Activated CD4-positive, alpha-beta memory T cell treated with anti-CD3 and anti-CD28 coated beads, Interleukin-2, amount 10 ng/mL, durations not matched to agents 7 days and 5 days (primary cell): ENCODE results near the gene BICDL2. TPM values are rescaled to one million over a fixed set of nuclear protein-coding genes. Genes with fewer than 3 reads are reported as not detected.

Experiments used
- CTCF ChIA-PET: fragments of 350-600 bp; sonication (Branson Sonifier 250); formaldehyde crosslinking; loops from one replicate; lab custom pipeline; 2021; ENCODE audit warnings: antibody characterized with exemption, inconsistent platforms; lab: Charles Lee
- POLR2A ChIA-PET: fragments of 350-600 bp; sonication (Branson Sonifier 250); formaldehyde crosslinking; loops from one replicate; lab custom pipeline; 2021; ENCODE audit warnings: antibody characterized with exemption; lab: Charles Lee
- DNase-seq: peaks from one replicate; pipeline ENCODE4 v3.0.0-alpha.2; 2020
- H3K27ac Mint-ChIP-seq: one replicate; pipeline ENCODE4 v1.8.0; 2021; ENCODE audit warnings: mild to moderate bottlenecking, mixed read lengths
- H3K27me3 Mint-ChIP-seq: one replicate; pipeline ENCODE4 v1.8.0; 2021; ENCODE audit warnings: mixed read lengths
- H3K36me3 Mint-ChIP-seq: one replicate; pipeline ENCODE4 v1.8.0; 2021; ENCODE audit warnings: low read depth, mixed read lengths
- H3K4me1 Mint-ChIP-seq: one replicate; pipeline ENCODE4 v1.8.0; 2021; ENCODE audit warnings: mixed read lengths
- H3K4me3 Mint-ChIP-seq: one replicate; pipeline ENCODE4 v1.8.0; 2021; ENCODE audit warnings: mild to moderate bottlenecking, mixed read lengths
- H3K9me3 Mint-ChIP-seq: one replicate; pipeline ENCODE4 v1.8.0; 2021; ENCODE audit warnings: mixed read lengths
- total RNA-seq, 2 experiments: library from RNA; stranded (reverse); gene quantifications; one replicate each; pipeline ENCODE4 v1.2.3, GENCODE V29; 2021

BICDL2 gene
- total RNA-seq, 2 experiments from 2014 or later = 1.4 to 1.9 TPM

DNA sequence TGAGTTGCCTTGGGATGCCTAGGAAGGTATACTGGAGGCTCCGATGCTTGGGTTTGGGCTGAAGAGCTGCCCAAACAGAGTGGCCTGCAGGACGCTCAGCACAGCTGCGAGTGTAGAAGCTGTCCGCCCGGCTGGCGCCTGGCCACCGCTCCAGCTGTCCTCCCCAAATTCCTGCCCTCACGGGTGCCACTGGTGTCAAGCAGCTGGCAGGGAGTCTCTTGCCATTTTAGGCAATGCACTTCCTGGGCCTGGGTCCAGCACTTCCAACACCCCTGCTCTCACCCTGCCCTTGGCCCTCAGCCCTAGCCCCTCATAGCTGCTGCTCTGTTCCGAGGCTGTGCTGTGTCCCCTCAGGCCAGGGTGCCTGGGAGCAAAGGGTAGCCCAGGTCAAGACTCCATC lies 51.3 kb downstream of the BICDL2 start:
- no peak overlapping the region for H3K27ac Mint-ChIP-seq
- CTCF ChIA-PET = no interaction called here
- POLR2A ChIA-PET = no interaction called here
- peaks cover 2% of the 10 kb centered on the region for H3K36me3 Mint-ChIP-seq
- peaks cover 9% of the 10 kb centered on the region for H3K27me3 Mint-ChIP-seq
- peaks cover 23% of the 10 kb centered on the region for H3K4me1 Mint-ChIP-seq
- no peaks in the 10 kb centered on the region for H3K9me3 Mint-ChIP-seq
- DNase-seq = no peak
- H3K4me3 Mint-ChIP-seq = no peak overlapping the region

DNA sequence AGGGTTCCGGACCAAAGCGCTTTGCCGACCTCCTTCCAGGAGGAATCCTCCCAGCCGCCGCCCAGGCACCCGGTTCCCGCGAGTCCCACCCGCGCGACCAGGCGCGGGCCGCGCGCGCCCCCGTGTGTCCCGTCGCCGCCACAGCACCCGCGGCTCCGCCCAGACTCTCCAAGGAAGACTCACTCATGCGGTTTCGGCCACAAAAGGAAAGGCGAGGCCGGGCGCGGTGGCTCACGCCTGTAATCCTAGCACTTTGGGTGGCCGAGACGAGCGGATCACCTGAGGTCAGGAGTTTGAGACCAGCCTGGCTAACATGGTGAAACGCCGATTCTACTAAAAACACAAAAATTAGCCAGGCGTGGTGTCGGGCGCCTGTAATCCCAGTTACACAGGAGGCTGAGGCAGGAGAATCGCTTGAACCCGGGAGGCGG lies 53.0 kb downstream of the BICDL2 start:
- ChIA-PET CTCF (interaction anchor here (0.9 to 2.7 kb wide), 5 partner anchors 11 to 48 kb away, joined by 3 to 11 read pairs (median 4); no protein-coding TSS in a partner anchor), POLR2A (no interaction called here)
- no peaks in the 10 kb centered on the region for H3K9me3 Mint-ChIP-seq
- H3K36me3 Mint-ChIP-seq = peaks cover 4% of the 10 kb centered on the region
- H3K4me1 Mint-ChIP-seq = peaks cover 27% of the 10 kb centered on the region
- peaks cover 6% of the 10 kb centered on the region for H3K27me3 Mint-ChIP-seq
- no peak overlapping the region for H3K4me3 Mint-ChIP-seq
- peak; percentile 81 for DNase-seq
- no peak overlapping the region for H3K27ac Mint-ChIP-seq

DNA sequence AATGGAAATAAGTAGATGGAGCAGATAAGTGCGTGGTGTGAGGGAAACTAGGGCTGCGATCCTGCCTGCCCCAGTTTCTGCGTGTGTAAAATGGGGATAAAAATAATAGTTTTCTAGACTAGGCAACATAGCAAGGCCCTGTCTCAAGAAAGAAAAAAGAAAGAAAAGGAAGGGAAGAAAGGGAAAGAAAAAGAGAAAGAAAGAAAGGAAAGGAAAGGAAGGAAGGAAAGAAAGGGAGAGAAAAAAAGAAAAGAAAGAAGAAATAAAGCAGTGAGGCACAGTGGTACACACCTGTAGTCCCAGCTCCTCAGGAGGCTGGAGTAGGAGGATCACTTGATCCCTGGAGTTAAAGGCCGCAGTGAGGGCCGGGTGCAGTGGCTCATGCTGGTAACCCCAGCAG lies 54.3 kb downstream of the BICDL2 start:
- no peak for DNase-seq
- Mint-ChIP-seq H3K4me3 (no peak overlapping the region), H3K27ac (no peak overlapping the region), H3K4me1 (peaks cover 35% of the 10 kb centered on the region), H3K9me3 (no peaks in the 10 kb centered on the region), H3K36me3 (peaks cover 12% of the 10 kb centered on the region), H3K27me3 (peaks cover 4% of the 10 kb centered on the region)
- CTCF ChIA-PET = interaction anchor here (0.7 to 2.7 kb wide), 8 partner anchors 10 to 74 kb away, joined by 3 to 11 read pairs (median 3); no protein-coding TSS in a partner anchor
- POLR2A ChIA-PET = interaction anchor here (0.7 to 3.4 kb wide), 4 partner anchors 12 to 99 kb away, joined by 3 to 29 read pairs (median 4); partner anchors contain the start of genes FLYWCH2 and KREMEN2

DNA sequence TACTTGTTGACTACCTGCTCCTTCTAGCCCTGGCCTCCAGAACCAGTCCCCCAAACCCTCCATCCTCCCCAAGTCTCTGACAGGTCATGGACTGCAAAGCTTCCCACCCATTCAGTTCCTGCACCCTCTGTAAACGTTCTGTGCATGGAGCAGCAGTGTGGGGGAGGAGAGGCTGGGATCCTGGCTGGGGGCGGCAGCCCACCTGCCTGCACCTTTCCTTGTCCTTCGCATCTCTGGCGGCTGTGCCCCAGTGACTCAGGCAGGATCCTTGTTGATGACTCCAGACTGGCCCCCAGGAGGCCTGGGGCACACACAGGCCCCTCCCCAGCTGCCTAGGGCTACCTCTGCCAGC lies 54.9 kb downstream of the BICDL2 start:
- peak overlapping the region; percentile 64 for H3K4me3 Mint-ChIP-seq
- peak overlapping the region; percentile 17 for H3K27ac Mint-ChIP-seq
- H3K4me1 Mint-ChIP-seq = peaks cover 40% of the 10 kb centered on the region
- H3K27me3 Mint-ChIP-seq = peaks cover 4% of the 10 kb centered on the region
- ChIA-PET CTCF (interaction anchor here (1.5 to 4.7 kb wide), 3 partner anchors 10 to 46 kb away, joined by 3 to 31 read pairs (median 3); partner anchors contain the start of gene PAQR4), POLR2A (interaction anchor here (1.2 to 4.7 kb wide), 7 partner anchors 11 to 99 kb away, joined by 3 to 107 read pairs (median 7); partner anchors contain the start of genes FLYWCH2, KREMEN2 and PAQR4)
- peaks cover 16% of the 10 kb centered on the region for H3K36me3 Mint-ChIP-seq
- no peak for DNase-seq
- no peaks in the 10 kb centered on the region for H3K9me3 Mint-ChIP-seq

DNA sequence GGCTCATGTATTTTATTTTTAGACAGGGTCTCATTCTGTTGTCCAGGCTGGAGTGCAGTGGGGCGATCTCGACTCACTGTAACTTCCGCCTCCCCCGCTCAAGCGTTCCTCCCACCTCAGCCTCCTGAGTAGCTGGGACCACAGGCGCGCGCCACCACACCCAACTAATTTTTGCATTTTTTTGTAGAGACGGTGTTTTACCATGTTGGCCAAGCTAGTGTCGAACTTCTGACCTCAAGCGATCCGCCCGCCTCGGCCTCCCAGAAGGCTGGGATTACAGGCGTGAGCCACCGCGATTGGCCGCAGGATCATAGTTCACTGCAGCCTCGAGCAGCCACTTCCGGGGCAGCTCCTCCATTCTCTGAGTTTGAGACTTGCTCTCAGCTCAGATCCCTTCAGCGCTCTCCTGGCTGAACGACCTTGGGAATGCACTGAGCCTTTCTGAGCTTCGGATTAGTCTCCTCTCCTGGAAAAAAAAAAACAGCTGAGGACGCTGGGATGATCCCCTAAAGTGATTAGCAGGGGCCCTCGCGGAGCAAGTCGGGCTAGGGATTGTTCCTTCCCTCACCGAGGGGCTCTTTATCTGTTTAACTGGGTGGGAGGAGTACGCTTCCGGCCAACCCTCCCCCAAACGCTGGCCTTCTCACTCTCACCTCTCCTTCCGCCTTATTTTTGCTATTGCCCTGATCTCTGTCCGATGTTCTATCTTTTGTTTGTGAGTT lies 55.4 kb downstream of the BICDL2 start:
- POLR2A ChIA-PET = interaction anchor here (0.6 to 4.7 kb wide), 25 partner anchors 10 to 204 kb away, joined by 3 to 107 read pairs (median 5); partner anchors contain the start of genes FLYWCH2, HCFC1R1, IL32 and KREMEN2
- DNase-seq = no peak
- peak overlapping the region; percentile 88 for H3K4me3 Mint-ChIP-seq

DNA sequence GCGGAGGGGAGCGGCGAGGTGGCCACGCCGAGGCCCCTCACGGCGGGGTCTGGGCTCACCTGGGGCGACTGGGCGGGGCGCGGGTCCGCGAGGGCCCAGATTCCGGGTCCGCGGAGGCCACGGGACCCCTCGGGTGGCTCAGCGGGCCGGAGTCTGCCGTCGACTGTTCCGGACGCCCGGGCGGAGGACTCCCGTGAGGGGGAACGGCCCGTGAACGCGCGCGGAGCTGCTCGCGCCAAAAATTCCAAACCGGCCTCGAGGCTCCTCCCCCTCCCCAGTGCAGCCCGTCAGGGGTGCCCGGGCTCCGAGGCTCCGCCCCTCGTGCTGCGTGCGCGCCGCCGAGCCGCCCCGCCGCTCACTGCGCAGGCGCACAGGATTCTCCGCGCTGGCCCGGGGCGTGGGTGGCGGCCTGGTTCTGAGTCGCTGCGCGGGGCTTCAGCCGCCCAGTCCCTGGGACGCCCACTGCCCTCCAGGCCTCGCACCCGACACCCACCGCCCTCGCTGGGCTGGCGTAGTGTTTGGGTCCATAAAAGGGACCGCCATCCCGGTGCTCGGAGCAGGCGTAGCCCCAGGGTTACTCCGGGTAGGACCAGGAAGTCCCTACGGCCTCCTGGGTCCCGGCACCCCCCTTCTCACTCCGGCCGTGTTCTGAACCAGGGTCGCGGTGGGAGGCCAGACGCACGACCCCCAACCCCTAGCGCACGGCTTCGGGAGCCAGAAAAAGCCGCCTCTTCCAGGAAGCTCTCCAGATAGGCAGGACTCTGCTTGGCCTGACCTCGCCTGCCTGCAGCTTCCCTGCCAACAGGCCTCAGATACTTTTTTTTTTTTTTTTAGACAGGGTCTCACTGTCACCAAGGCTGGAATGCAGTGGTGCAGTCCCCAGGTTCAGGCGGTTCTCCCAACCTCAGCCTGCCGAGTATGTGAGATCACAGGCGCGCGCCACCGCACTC lies 56.2 kb downstream of the BICDL2 start, which contains the start of gene PKMYT1:
TSS of gene PKMYT1 (minus strand) at position 220 of the 950 bp plus-strand sequence. CDS start 789 bp downstream, outside the sequence.
- Mint-ChIP-seq H3K27ac (peak within 1 kb of the TSS; percentile 80), H3K36me3 (peaks cover 25% of the 10 kb centered on the region), H3K9me3 (no peaks in the 10 kb centered on the region), H3K4me1 (peaks cover 41% of the 10 kb centered on the region), H3K27me3 (peaks cover 2% of the 10 kb centered on the region), H3K4me3 (peak within 1 kb of the TSS; percentile 88)
- POLR2A ChIA-PET = interaction anchor here (0.6 to 4.7 kb wide), 32 partner anchors 8 to 421 kb away, joined by 3 to 107 read pairs (median 4); partner anchors contain the start of genes FLYWCH2, HCFC1R1, IL32 and KREMEN2
- CTCF ChIA-PET = interaction anchor here (0.6 to 4.7 kb wide), 10 partner anchors 8 to 141 kb away, joined by 3 to 31 read pairs (median 4); partner anchors contain the start of genes FLYWCH2 and PAQR4
- peak; percentile 95 for DNase-seq

More for the DNA sequence above, 55.4 kb downstream of the BICDL2 start:
- Mint-ChIP-seq H3K36me3 (peaks cover 18% of the 10 kb centered on the region), H3K27ac (peak overlapping the region; percentile 76), H3K4me1 (peaks cover 41% of the 10 kb centered on the region), H3K9me3 (no peaks in the 10 kb centered on the region), H3K27me3 (peaks cover 3% of the 10 kb centered on the region)
- CTCF ChIA-PET = interaction anchor here (1.5 to 4.7 kb wide), 4 partner anchors 12 to 51 kb away, joined by 3 to 31 read pairs (median 8); partner anchors contain the start of gene PAQR4

DNA sequence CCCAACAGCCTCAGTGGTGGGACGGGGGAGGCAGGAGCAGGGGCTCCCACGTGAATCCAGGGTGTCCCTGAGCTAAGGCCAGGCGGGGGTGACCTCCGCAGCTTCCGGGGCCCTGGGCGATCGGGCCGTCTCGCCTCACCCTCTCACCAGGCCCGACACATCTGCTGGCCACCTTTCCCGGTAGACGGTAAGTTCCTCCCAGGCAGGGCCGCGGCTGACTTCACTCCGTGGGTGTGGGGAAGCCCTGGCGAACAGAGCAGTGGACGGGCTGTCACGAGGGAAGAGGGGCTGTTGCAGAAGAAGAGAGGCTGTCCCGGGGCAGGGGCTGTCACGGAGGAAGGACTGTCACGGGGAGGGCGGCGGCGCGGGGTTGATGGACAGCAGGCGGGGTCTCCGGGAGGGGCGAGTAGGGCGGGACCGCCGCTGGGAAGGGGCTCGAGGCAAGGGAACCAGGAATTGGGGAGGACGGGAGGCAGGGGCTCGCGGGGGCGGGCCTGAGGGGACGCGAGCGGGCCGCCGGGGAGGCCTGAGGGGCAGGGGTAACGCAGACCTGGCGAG lies 57.0 kb downstream of the BICDL2 start:
- H3K27ac Mint-ChIP-seq = peak overlapping the region; percentile 80
- ChIA-PET POLR2A (interaction anchor here (0.6 to 4.7 kb wide), 23 partner anchors 9 to 421 kb away, joined by 3 to 107 read pairs (median 6); partner anchors contain the start of genes HCFC1R1, IL32, KREMEN2 and PAQR4), CTCF (interaction anchor here (0.6 to 4.7 kb wide), 6 partner anchors 10 to 140 kb away, joined by 3 to 31 read pairs (median 6); partner anchors contain the start of genes FLYWCH2 and PAQR4)
- H3K27me3 Mint-ChIP-seq = peaks cover 2% of the 10 kb centered on the region
- H3K4me3 Mint-ChIP-seq = peak overlapping the region; percentile 88
- H3K9me3 Mint-ChIP-seq = no peaks in the 10 kb centered on the region
- peaks cover 41% of the 10 kb centered on the region for H3K4me1 Mint-ChIP-seq
- H3K36me3 Mint-ChIP-seq = peaks cover 25% of the 10 kb centered on the region
- DNase-seq = peak; percentile 46

Other genes starting within 250 kb of the BICDL2 start
- gene PRSS33, start 249.4 kb downstream of the BICDL2 start, total RNA-seq = not detected
- not detected for gene PRSS41, start 238.5 kb downstream of the BICDL2 start, total RNA-seq
- gene PRSS21, start 219.7 kb downstream of the BICDL2 start, total RNA-seq = 1 to 10 TPM; 3.0 to 4.0 TPM
- gene ZG16B, start 206.6 kb downstream of the BICDL2 start, total RNA-seq = 1 to 10 TPM; 8.8 to 9.8 TPM
- gene PRSS22, start 178.8 kb downstream of the BICDL2 start, total RNA-seq = not detected
- gene FLYWCH2, start 153.7 kb downstream of the BICDL2 start, total RNA-seq = 10 to 100 TPM; 19.4 to 20.5 TPM
- gene FLYWCH1, start 125.0 kb downstream of the BICDL2 start, total RNA-seq = 10 to 100 TPM; 75.2 to 80.8 TPM
- gene KREMEN2, start 72.7 kb downstream of the BICDL2 start, total RNA-seq = not detected
- 10 to 100 TPM; 50.0 to 52.3 TPM for gene PAQR4, start 67.6 kb downstream of the BICDL2 start, total RNA-seq
- 100 to 1,000 TPM; 118 to 124 TPM for gene PKMYT1, start 56.5 kb downstream of the BICDL2 start, total RNA-seq
- gene CLDN9, start 24.0 kb downstream of the BICDL2 start, total RNA-seq = under 1 TPM; 0.23 to 0.28 TPM
- gene CLDN6, start 18.8 kb downstream of the BICDL2 start, total RNA-seq = not detected
- gene TNFRSF12A, start 16.6 kb downstream of the BICDL2 start, total RNA-seq = 1 to 10 TPM; 6.1 to 7.5 TPM
- 10 to 100 TPM; 37.0 to 43.3 TPM for gene HCFC1R1, start 13.0 kb downstream of the BICDL2 start, total RNA-seq
- 10 to 100 TPM; 42.4 TPM for gene THOC6, start 12.9 kb downstream of the BICDL2 start, total RNA-seq
- gene MMP25, start 9.6 kb upstream of the BICDL2 start, total RNA-seq = 100 to 1,000 TPM; 112 to 117 TPM
- gene IL32, start 28.7 kb upstream of the BICDL2 start, total RNA-seq = 1,000 to 10,000 TPM; 4,131 to 4,213 TPM
- gene ZSCAN10, start 62.4 kb upstream of the BICDL2 start, total RNA-seq = under 1 TPM in 1 of 2 experiments, not detected in 1; 0.15 TPM
- not detected for gene ZNF205, start 75.6 kb upstream of the BICDL2 start, total RNA-seq
- gene ZNF213, start 98.1 kb upstream of the BICDL2 start, total RNA-seq = 10 to 100 TPM; 10.5 to 11.6 TPM
- gene OR1F1, start 151.3 kb upstream of the BICDL2 start, total RNA-seq = not detected
- 10 to 100 TPM; 13.1 to 14.9 TPM for gene ZNF200, start 198.2 kb upstream of the BICDL2 start, total RNA-seq
- under 1 TPM; 0.15 to 0.23 TPM for gene MEFV, start 219.7 kb upstream of the BICDL2 start, total RNA-seq
- gene ZNF263, start 246.5 kb upstream of the BICDL2 start, total RNA-seq = 10 to 100 TPM; 19.4 to 21.3 TPM